Adipocyte (in vitro differentiated cells): ENCODE measurements around the gene TSPAN15.

Experiments used
- DNase-seq: peaks from one replicate; pipeline ENCODE4 v3.0.0-alpha.2; 2015; ENCODE audit warnings: low read depth
- H3K27me3 ChIP-seq: replicated peaks from 2 replicates; pipeline ENCODE4 v1.7.0; 2013; ENCODE audit warnings: mild to moderate bottlenecking, low read length, moderate library complexity; ENCODE audit not compliant: control insufficient read depth, insufficient read depth
- H3K36me3 ChIP-seq: 2 replicates; pipeline ENCODE4 v1.7.0; 2013; ENCODE audit warnings: low read length, mild to moderate bottlenecking, moderate library complexity; ENCODE audit not compliant: control insufficient read depth, insufficient read depth, severe bottlenecking
- H3K4me1 ChIP-seq: 2 replicates; pipeline ENCODE4 v1.7.0; 2013; ENCODE audit warnings: mild to moderate bottlenecking, low read length, moderate library complexity; ENCODE audit not compliant: control insufficient read depth, insufficient read depth
- H3K4me3 ChIP-seq: 2 replicates; pipeline ENCODE4 v1.7.0; 2013; ENCODE audit warnings: mild to moderate bottlenecking, low read length, moderate library complexity
- H3K9ac ChIP-seq: 2 replicates; pipeline ENCODE4 v1.7.0; 2013; ENCODE audit warnings: mild to moderate bottlenecking, low read length, moderate library complexity
- H3K9me3 ChIP-seq: 2 replicates; pipeline ENCODE4 v1.7.0; 2013; ENCODE audit warnings: mild to moderate bottlenecking, low read length, moderate library complexity; ENCODE audit not compliant: control insufficient read depth

Gene TSPAN15

GRCh38 chr10:69451209-69451783 is at the start of gene TSPAN15:
TSPAN15 (plus strand) TSS chr10:69451465; CDS start chr10:69451595, 130 bp downstream.
- H3K27me3 ChIP-seq = peaks cover 9% of the 10 kb centered on the region
- peak within 1 kb of the TSS; percentile 76 for H3K9ac ChIP-seq
- H3K36me3 ChIP-seq = no peaks in the 10 kb centered on the region
- peak; percentile 81 for DNase-seq
- H3K4me1 ChIP-seq = peaks cover 38% of the 10 kb centered on the region
- H3K4me3 ChIP-seq = peak within 1 kb of the TSS; percentile 83
- H3K9me3 ChIP-seq = no peaks in the 10 kb centered on the region

GRCh38 chr10:69402386-69402785 is 48.9 kb upstream of the TSPAN15 start:
- H3K9me3 ChIP-seq = no peaks in the 10 kb centered on the region
- no peaks in the 10 kb centered on the region for H3K27me3 ChIP-seq
- no peak for DNase-seq
- no peak overlapping the region for H3K4me3 ChIP-seq
- peaks cover 25% of the 10 kb centered on the region for H3K36me3 ChIP-seq
- no peak overlapping the region for H3K9ac ChIP-seq
- H3K4me1 ChIP-seq = peaks cover 60% of the 10 kb centered on the region

- no peak overlapping the region for H3K4me3 ChIP-seq
- H3K9me3 ChIP-seq = no peaks in the 10 kb centered on the region
- H3K27me3 ChIP-seq = no peaks in the 10 kb centered on the region
- no peak overlapping the region for H3K9ac ChIP-seq
- DNase-seq = no peak
- H3K4me1 ChIP-seq = peaks cover 58% of the 10 kb centered on the region
- peaks cover 25% of the 10 kb centered on the region for H3K36me3 ChIP-seq
Measured at GRCh38 chr10:69403066-69403465, 48.2 kb upstream of the TSPAN15 start.

- H3K9ac ChIP-seq = no peak overlapping the region
- no peaks in the 10 kb centered on the region for H3K9me3 ChIP-seq
- peak; percentile 75 for DNase-seq
- peaks cover 56% of the 10 kb centered on the region for H3K4me1 ChIP-seq
- no peak overlapping the region for H3K4me3 ChIP-seq
- H3K36me3 ChIP-seq = peaks cover 25% of the 10 kb centered on the region
- no peaks in the 10 kb centered on the region for H3K27me3 ChIP-seq
Measured at GRCh38 chr10:69403519-69403918, 47.7 kb upstream of the TSPAN15 start.

- Histone ChIP-seq H3K9ac (no peak overlapping the region), H3K36me3 (peaks cover 20% of the 10 kb centered on the region), H3K27me3 (no peaks in the 10 kb centered on the region), H3K9me3 (no peaks in the 10 kb centered on the region), H3K4me3 (no peak overlapping the region), H3K4me1 (peaks cover 57% of the 10 kb centered on the region)
- DNase-seq = no peak
Measured at GRCh38 chr10:69404786-69405185, 46.5 kb upstream of the TSPAN15 start.

- Histone ChIP-seq H3K27me3 (no peaks in the 10 kb centered on the region), H3K4me1 (peaks cover 57% of the 10 kb centered on the region), H3K36me3 (peaks cover 18% of the 10 kb centered on the region), H3K9me3 (no peaks in the 10 kb centered on the region), H3K9ac (no peak overlapping the region), H3K4me3 (no peak overlapping the region)
- DNase-seq = no peak
Measured at GRCh38 chr10:69405221-69405620, 46.0 kb upstream of the TSPAN15 start.

GRCh38 chr10:69406302-69406811 is 44.9 kb upstream of the TSPAN15 start:
- no peaks in the 10 kb centered on the region for H3K9me3 ChIP-seq
- peaks cover 57% of the 10 kb centered on the region for H3K4me1 ChIP-seq
- H3K27me3 ChIP-seq = no peaks in the 10 kb centered on the region
- H3K36me3 ChIP-seq = peaks cover 7% of the 10 kb centered on the region
- no peak for DNase-seq
- peak overlapping the region; percentile 32 for H3K9ac ChIP-seq
- H3K4me3 ChIP-seq = no peak overlapping the region

- no peak for DNase-seq
- Histone ChIP-seq H3K9me3 (no peaks in the 10 kb centered on the region), H3K9ac (peak overlapping the region; percentile 32), H3K4me3 (no peak overlapping the region), H3K36me3 (peaks cover 3% of the 10 kb centered on the region), H3K27me3 (no peaks in the 10 kb centered on the region), H3K4me1 (peaks cover 57% of the 10 kb centered on the region)
Measured at GRCh38 chr10:69406816-69407580, 44.3 kb upstream of the TSPAN15 start.

- Histone ChIP-seq H3K9ac (peak overlapping the region; percentile 60), H3K9me3 (no peaks in the 10 kb centered on the region), H3K36me3 (no peaks in the 10 kb centered on the region), H3K27me3 (no peaks in the 10 kb centered on the region), H3K4me3 (peak overlapping the region; percentile 45), H3K4me1 (peaks cover 57% of the 10 kb centered on the region)
- DNase-seq = no peak
Measured at GRCh38 chr10:69407621-69408301, 43.5 kb upstream of the TSPAN15 start.

- peak; percentile 98 for DNase-seq
- Histone ChIP-seq H3K9me3 (no peaks in the 10 kb centered on the region), H3K9ac (peak overlapping the region; percentile 60), H3K36me3 (no peaks in the 10 kb centered on the region), H3K4me1 (peaks cover 49% of the 10 kb centered on the region), H3K27me3 (no peaks in the 10 kb centered on the region), H3K4me3 (peak overlapping the region; percentile 75)
Measured at GRCh38 chr10:69408318-69409175, 42.7 kb upstream of the TSPAN15 start.
